ENCODE measurements around the gene NUP210.

NUP210 gene

DNA sequence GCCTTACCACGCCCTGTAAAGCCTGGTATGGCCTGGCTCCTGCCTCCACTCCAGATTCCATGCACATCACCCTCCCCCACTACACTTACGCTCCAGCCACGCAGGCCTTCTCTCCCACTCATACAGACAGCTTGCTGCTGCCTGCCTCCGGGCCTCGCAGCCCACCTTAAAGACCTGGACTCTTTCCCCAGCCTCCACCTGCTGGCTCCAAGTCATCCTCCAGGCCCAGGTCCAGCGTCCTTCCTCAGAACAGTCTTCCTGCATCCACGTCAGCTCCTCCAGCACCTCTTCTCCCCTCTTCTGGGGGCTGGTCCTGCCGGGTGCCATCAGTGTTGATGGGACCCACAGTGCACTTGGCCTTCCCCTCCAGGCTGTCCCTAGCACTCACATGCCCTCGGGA is 75.5 kb downstream of the NUP210 start:
- Histone ChIP-seq H3K27me3 (ENCODE audit: insufficient read depth, insufficient read length) (no peaks in the 10 kb centered on the region), H3K36me3 (ENCODE audit: insufficient read depth, insufficient read length, low read length) (peaks cover 6% of the 10 kb centered on the region), H3K4me3 (ENCODE audit: insufficient read length, low read depth) (no peak overlapping the region), H3K4me1 (ENCODE audit: insufficient read depth, insufficient read length) (peaks cover 23% of the 10 kb centered on the region), H3K9ac (ENCODE audit: insufficient read length, low read depth) (no peak overlapping the region), H3K9me3 (ENCODE audit: insufficient read depth, low read length) (no peaks in the 10 kb centered on the region)
- DNase-seq (ENCODE audit: low read depth, low spot score) = no peak
- TF ChIP-seq YY1 (IDR thresholded peaks at IDR 0.05; ENCODE audit: insufficient read depth, insufficient read length) = no peak
- no peak for TF ChIP-seq SUZ12 (IDR thresholded peaks at IDR 0.05; ENCODE audit: extremely low read depth, insufficient read depth, insufficient read length)
- no peak for TF ChIP-seq ZNF274 (IDR thresholded peaks at IDR 0.05; ENCODE audit: low read depth, low read length)

GRCh38 chr3:13343601-13344000 is 76.5 kb downstream of the NUP210 start:
- Histone ChIP-seq H3K36me3 (ENCODE audit: insufficient read depth, insufficient read length, low read length) (peaks cover 11% of the 10 kb centered on the region), H3K9ac (ENCODE audit: insufficient read length, low read depth) (no peak overlapping the region), H3K4me3 (ENCODE audit: insufficient read length, low read depth) (no peak overlapping the region), H3K9me3 (ENCODE audit: insufficient read depth, low read length) (no peaks in the 10 kb centered on the region), H3K4me1 (ENCODE audit: insufficient read depth, insufficient read length) (peaks cover 18% of the 10 kb centered on the region), H3K27me3 (ENCODE audit: insufficient read depth, insufficient read length) (no peaks in the 10 kb centered on the region)
- no peak for DNase-seq (ENCODE audit: low read depth, low spot score)
- TF ChIP-seq ZNF274 (IDR thresholded peaks at IDR 0.05; ENCODE audit: low read depth, low read length) (no peak), YY1 (IDR thresholded peaks at IDR 0.05; ENCODE audit: insufficient read depth, insufficient read length) (no peak), SUZ12 (IDR thresholded peaks at IDR 0.05; ENCODE audit: extremely low read depth, insufficient read depth, insufficient read length) (no peak)

- H3K4me1 ChIP-seq (ENCODE audit: insufficient read depth, insufficient read length) = peaks cover 5% of the 10 kb centered on the region
- peaks cover 20% of the 10 kb centered on the region for H3K36me3 ChIP-seq (ENCODE audit: insufficient read depth, insufficient read length, low read length)
- no peak overlapping the region for H3K4me3 ChIP-seq (ENCODE audit: insufficient read length, low read depth)
- TF ChIP-seq SUZ12 (IDR thresholded peaks at IDR 0.05; ENCODE audit: extremely low read depth, insufficient read depth, insufficient read length) = no peak
- TF ChIP-seq ZNF274 (IDR thresholded peaks at IDR 0.05; ENCODE audit: low read depth, low read length) = no peak
- DNase-seq (ENCODE audit: low read depth, low spot score) = no peak
- no peak overlapping the region for H3K9ac ChIP-seq (ENCODE audit: insufficient read length, low read depth)
- no peaks in the 10 kb centered on the region for H3K9me3 ChIP-seq (ENCODE audit: insufficient read depth, low read length)
- H3K27me3 ChIP-seq (ENCODE audit: insufficient read depth, insufficient read length) = no peaks in the 10 kb centered on the region
Observed at GRCh38 chr3:13341229-13341905, 78.8 kb downstream of the NUP210 start.

DNA sequence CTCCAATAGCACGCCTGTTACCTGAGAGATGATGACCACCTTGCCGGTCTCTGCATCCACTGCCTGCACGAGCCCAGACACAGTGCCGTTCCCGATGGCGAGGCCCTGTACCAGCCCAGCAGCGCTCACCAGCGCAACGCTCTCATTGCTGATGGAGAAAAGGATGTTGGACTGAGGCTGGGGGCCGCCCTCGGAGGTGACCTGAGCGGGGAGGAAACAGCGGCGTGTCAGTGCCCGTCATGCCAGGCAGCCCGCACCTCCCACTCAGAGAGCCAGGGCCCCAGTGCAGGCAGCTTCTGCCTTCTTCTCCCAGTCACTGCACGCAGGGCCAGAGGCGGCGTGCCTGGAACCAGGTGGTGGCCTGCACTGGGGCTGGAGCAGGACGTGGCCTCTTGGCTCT is 80.3 kb downstream of the NUP210 start:
- Histone ChIP-seq H3K4me3 (ENCODE audit: insufficient read length, low read depth) (no peak overlapping the region), H3K36me3 (ENCODE audit: insufficient read depth, insufficient read length, low read length) (peaks cover 20% of the 10 kb centered on the region), H3K4me1 (ENCODE audit: insufficient read depth, insufficient read length) (peaks cover 8% of the 10 kb centered on the region), H3K9ac (ENCODE audit: insufficient read length, low read depth) (no peak overlapping the region), H3K27me3 (ENCODE audit: insufficient read depth, insufficient read length) (no peaks in the 10 kb centered on the region), H3K9me3 (ENCODE audit: insufficient read depth, low read length) (no peaks in the 10 kb centered on the region)
- TF ChIP-seq YY1 (IDR thresholded peaks at IDR 0.05; ENCODE audit: insufficient read depth, insufficient read length) (no peak), ZNF274 (IDR thresholded peaks at IDR 0.05; ENCODE audit: low read depth, low read length) (no peak), SUZ12 (IDR thresholded peaks at IDR 0.05; ENCODE audit: extremely low read depth, insufficient read depth, insufficient read length) (no peak)
- no peak for DNase-seq (ENCODE audit: low read depth, low spot score)

GRCh38 chr3:13338996-13339395 is 81.1 kb downstream of the NUP210 start:
- H3K27me3 ChIP-seq (ENCODE audit: insufficient read depth, insufficient read length) = no peaks in the 10 kb centered on the region
- H3K36me3 ChIP-seq (ENCODE audit: insufficient read depth, insufficient read length, low read length) = peaks cover 20% of the 10 kb centered on the region
- H3K4me1 ChIP-seq (ENCODE audit: insufficient read depth, insufficient read length) = peaks cover 9% of the 10 kb centered on the region
- DNase-seq (ENCODE audit: low read depth, low spot score) = no peak
- H3K9me3 ChIP-seq (ENCODE audit: insufficient read depth, low read length) = no peaks in the 10 kb centered on the region
- H3K9ac ChIP-seq (ENCODE audit: insufficient read length, low read depth) = no peak overlapping the region
- no peak overlapping the region for H3K4me3 ChIP-seq (ENCODE audit: insufficient read length, low read depth)
- no peak for TF ChIP-seq SUZ12 (IDR thresholded peaks at IDR 0.05; ENCODE audit: extremely low read depth, insufficient read depth, insufficient read length)
- no peak for TF ChIP-seq YY1 (IDR thresholded peaks at IDR 0.05; ENCODE audit: insufficient read depth, insufficient read length)
- no peak for TF ChIP-seq ZNF274 (IDR thresholded peaks at IDR 0.05; ENCODE audit: low read depth, low read length)

GRCh38 chr3:13338231-13338630 is 81.9 kb downstream of the NUP210 start:
- H3K27me3 ChIP-seq (ENCODE audit: insufficient read depth, insufficient read length) = no peaks in the 10 kb centered on the region
- H3K4me3 ChIP-seq (ENCODE audit: insufficient read length, low read depth) = no peak overlapping the region
- H3K36me3 ChIP-seq (ENCODE audit: insufficient read depth, insufficient read length, low read length) = peaks cover 20% of the 10 kb centered on the region
- DNase-seq (ENCODE audit: low read depth, low spot score) = no peak
- no peak for TF ChIP-seq ZNF274 (IDR thresholded peaks at IDR 0.05; ENCODE audit: low read depth, low read length)
- no peak for TF ChIP-seq YY1 (IDR thresholded peaks at IDR 0.05; ENCODE audit: insufficient read depth, insufficient read length)
- TF ChIP-seq SUZ12 (IDR thresholded peaks at IDR 0.05; ENCODE audit: extremely low read depth, insufficient read depth, insufficient read length) = no peak
- H3K4me1 ChIP-seq (ENCODE audit: insufficient read depth, insufficient read length) = peaks cover 9% of the 10 kb centered on the region
- no peak overlapping the region for H3K9ac ChIP-seq (ENCODE audit: insufficient read length, low read depth)
- H3K9me3 ChIP-seq (ENCODE audit: insufficient read depth, low read length) = no peaks in the 10 kb centered on the region

- Histone ChIP-seq H3K9me3 (ENCODE audit: insufficient read depth, low read length) (no peaks in the 10 kb centered on the region), H3K27me3 (ENCODE audit: insufficient read depth, insufficient read length) (no peaks in the 10 kb centered on the region), H3K4me1 (ENCODE audit: insufficient read depth, insufficient read length) (peaks cover 10% of the 10 kb centered on the region), H3K36me3 (ENCODE audit: insufficient read depth, insufficient read length, low read length) (peaks cover 20% of the 10 kb centered on the region), H3K9ac (ENCODE audit: insufficient read length, low read depth) (no peak overlapping the region), H3K4me3 (ENCODE audit: insufficient read length, low read depth) (no peak overlapping the region)
- no peak for DNase-seq (ENCODE audit: low read depth, low spot score)
- TF ChIP-seq ZNF274 (IDR thresholded peaks at IDR 0.05; ENCODE audit: low read depth, low read length) = no peak
- no peak for TF ChIP-seq SUZ12 (IDR thresholded peaks at IDR 0.05; ENCODE audit: extremely low read depth, insufficient read depth, insufficient read length)
Observed at GRCh38 chr3:13336592-13336991, 83.5 kb downstream of the NUP210 start.
